ENCODE measurements around the gene CDKN3.

DNA sequence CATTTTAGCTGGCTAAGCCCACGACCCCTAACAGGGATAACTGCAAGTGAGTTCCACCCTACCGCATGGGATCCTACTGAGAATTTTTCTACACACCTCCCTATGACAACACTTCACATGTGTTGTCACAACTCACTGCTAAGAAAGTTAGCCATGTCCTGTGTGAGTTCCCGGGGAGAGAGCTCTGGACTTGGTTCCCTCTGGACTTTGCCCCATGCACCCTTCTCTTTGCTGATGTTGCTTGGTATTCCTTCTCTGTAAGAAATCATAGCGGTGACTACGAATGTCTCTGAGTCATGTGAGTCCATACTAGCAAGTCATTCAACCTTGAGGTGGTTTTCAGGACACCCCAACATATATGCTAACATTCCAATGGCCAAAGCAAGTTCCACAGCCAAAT is 9.5 kb upstream of the CDKN3 start:
- TF ChIP-seq, protein P1, sequence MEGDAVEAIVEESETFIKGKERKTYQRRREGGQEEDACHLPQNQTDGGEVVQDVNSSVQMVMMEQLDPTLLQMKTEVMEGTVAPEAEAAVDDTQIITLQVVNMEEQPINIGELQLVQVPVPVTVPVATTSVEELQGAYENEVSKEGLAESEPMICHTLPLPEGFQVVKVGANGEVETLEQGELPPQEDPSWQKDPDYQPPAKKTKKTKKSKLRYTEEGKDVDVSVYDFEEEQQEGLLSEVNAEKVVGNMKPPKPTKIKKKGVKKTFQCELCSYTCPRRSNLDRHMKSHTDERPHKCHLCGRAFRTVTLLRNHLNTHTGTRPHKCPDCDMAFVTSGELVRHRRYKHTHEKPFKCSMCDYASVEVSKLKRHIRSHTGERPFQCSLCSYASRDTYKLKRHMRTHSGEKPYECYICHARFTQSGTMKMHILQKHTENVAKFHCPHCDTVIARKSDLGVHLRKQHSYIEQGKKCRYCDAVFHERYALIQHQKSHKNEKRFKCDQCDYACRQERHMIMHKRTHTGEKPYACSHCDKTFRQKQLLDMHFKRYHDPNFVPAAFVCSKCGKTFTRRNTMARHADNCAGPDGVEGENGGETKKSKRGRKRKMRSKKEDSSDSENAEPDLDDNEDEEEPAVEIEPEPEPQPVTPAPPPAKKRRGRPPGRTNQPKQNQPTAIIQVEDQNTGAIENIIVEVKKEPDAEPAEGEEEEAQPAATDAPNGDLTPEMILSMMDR (IDR thresholded peaks at IDR 0.05): no peak
- TF ChIP-seq EZH2 (IDR thresholded peaks at IDR 0.05) (no peak), EZH2phosphoT487 (IDR thresholded peaks at IDR 0.05) (no peak)
